ENCODE results near the gene PIR.

DNA sequence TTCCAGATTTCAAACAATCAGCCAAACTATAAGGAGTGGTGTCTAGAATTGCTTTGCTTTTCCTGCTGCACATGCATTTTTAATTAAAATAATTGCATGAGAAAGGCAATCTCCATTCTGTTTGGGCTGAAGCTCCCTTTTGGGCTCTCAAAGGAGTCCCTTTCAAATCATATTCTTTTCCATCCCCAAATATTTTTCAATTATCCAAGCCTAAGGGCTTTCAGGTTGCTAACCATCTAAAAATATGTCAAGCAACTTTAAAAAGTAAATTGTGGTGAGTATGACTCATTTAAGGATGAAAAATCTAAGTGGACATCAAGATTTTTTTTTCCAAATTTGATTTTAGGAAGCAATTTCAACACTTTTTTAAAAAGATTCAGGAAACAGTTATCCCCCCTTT, 28.4 kb downstream of the PIR start:
- TF ChIP-seq, protein P1, sequence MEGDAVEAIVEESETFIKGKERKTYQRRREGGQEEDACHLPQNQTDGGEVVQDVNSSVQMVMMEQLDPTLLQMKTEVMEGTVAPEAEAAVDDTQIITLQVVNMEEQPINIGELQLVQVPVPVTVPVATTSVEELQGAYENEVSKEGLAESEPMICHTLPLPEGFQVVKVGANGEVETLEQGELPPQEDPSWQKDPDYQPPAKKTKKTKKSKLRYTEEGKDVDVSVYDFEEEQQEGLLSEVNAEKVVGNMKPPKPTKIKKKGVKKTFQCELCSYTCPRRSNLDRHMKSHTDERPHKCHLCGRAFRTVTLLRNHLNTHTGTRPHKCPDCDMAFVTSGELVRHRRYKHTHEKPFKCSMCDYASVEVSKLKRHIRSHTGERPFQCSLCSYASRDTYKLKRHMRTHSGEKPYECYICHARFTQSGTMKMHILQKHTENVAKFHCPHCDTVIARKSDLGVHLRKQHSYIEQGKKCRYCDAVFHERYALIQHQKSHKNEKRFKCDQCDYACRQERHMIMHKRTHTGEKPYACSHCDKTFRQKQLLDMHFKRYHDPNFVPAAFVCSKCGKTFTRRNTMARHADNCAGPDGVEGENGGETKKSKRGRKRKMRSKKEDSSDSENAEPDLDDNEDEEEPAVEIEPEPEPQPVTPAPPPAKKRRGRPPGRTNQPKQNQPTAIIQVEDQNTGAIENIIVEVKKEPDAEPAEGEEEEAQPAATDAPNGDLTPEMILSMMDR (IDR thresholded peaks at IDR 0.05; ENCODE audit: poor library complexity) = no peak
- TF ChIP-seq EZH2phosphoT487 (IDR thresholded peaks at IDR 0.05; ENCODE audit: low read depth, severe bottlenecking, unreplicated experiment) (no peak), EZH2 (IDR thresholded peaks at IDR 0.05; ENCODE audit: borderline replicate concordance) (no peak)

Measured in hepatocyte (in vitro differentiated cells).